Effector memory CD4-positive, alpha-beta T cell (primary cell): Measurements from ENCODE around the gene ZNF738.
"Not testable (repeated sequence)": the region's sequence is repeated elsewhere in the genome, so short reads cannot be mapped to it uniquely, and the experiment has no call there.

Source experiments
- DNase-seq, 3 donors: peaks; one replicate each; pipeline ENCODE4 v3.0.0-alpha.2; 2020
- H3K27ac ChIP-seq: 2 replicates; pipeline ENCODE4 v1.7.0; 2013; ENCODE audit warnings: mild to moderate bottlenecking, low read length, moderate library complexity; ENCODE audit not compliant: insufficient read depth, poor library complexity, severe bottlenecking
- H3K27me3 ChIP-seq: replicated peaks from 2 replicates; pipeline ENCODE4 v1.7.0; 2013; ENCODE audit warnings: mild to moderate bottlenecking, low read length; ENCODE audit not compliant: insufficient read depth, control insufficient read depth, poor library complexity, severe bottlenecking
- H3K36me3 ChIP-seq: 2 replicates; pipeline ENCODE4 v1.7.0; 2013; ENCODE audit warnings: mild to moderate bottlenecking, low read length, moderate library complexity; ENCODE audit not compliant: control insufficient read depth, insufficient read depth
- H3K4me1 ChIP-seq: 2 replicates; pipeline ENCODE4 v1.7.0; 2013; ENCODE audit warnings: low read length, mild to moderate bottlenecking; ENCODE audit not compliant: control insufficient read depth, insufficient read depth, poor library complexity, severe bottlenecking
- H3K4me3 ChIP-seq: 2 replicates; pipeline ENCODE4 v1.7.0; 2013; ENCODE audit warnings: low read length, low read depth, mild to moderate bottlenecking; ENCODE audit not compliant: insufficient read depth, poor library complexity, severe bottlenecking
- H3K9me3 ChIP-seq: 2 replicates; pipeline ENCODE4 v1.7.0; 2013; ENCODE audit warnings: mild to moderate bottlenecking, low read length, moderate library complexity; ENCODE audit not compliant: control insufficient read depth

The ZNF738 gene

GRCh38 chr19:21328885-21329605 lies 29.8 kb upstream of the ZNF738 start, which contains the start of gene ZNF708:
Gene ZNF708 (minus strand): TSS chr19:21329410. CDS start chr19:21329212, 198 bp downstream.
- H3K4me1 ChIP-seq = no peaks in the 10 kb centered on the region
- H3K36me3 ChIP-seq = peaks cover 3% of the 10 kb centered on the region
- no peaks in the 10 kb centered on the region for H3K9me3 ChIP-seq
- peak within 1 kb of the TSS; percentile 94 for H3K27ac ChIP-seq
- peak; percentile 42 to 69 (median 64) for DNase-seq
- no peaks in the 10 kb centered on the region for H3K27me3 ChIP-seq
- peak within 1 kb of the TSS; percentile 99 for H3K4me3 ChIP-seq

DNA sequence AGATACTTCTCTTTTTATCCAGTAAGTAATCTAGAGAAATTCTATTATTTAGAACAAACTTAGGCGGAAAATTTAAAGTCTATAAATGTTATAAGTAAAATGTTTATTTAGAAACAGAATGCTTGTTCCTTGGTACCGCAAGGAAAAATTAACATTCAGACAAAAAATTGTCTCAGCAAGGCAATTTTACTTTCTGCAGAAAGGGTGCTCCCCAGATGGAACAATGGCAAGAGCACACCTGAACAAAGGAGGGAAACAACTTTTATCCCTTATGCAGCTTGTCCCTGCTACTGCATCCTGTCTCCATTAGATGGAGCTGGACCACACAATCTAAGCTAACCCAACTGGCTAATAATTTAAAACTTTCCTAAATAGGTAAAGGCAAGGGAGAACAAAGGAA lies 23.1 kb upstream of the ZNF738 start:
- no peak overlapping the region for H3K27ac ChIP-seq
- H3K27me3 ChIP-seq = no peaks in the 10 kb centered on the region
- no peaks in the 10 kb centered on the region for H3K36me3 ChIP-seq
- H3K9me3 ChIP-seq = peaks cover 12% of the 10 kb centered on the region
- H3K4me1 ChIP-seq = no peaks in the 10 kb centered on the region
- DNase-seq = no peak
- no peak overlapping the region for H3K4me3 ChIP-seq

DNA sequence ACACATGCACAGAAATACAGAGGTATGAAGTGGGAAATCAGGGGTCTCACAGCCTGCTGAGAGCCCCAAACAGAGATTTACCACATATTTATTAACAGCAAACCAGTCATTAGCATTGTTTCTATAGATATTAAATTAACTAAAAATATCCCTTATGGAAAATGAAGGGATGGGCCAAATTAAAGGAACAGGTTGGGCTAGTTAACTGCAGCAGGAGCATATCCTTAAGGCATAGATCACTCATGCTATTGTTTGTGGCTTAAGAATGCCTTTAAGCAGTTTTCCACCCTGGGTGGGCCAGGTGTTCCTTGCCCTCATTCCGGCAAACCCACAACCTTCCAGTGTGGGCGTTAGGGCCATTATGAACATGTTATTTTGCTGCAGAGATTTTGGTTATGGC lies 14.0 kb upstream of the ZNF738 start:
- not testable (repeated sequence) for H3K9me3 ChIP-seq, H3K4me3 ChIP-seq, H3K4me1 ChIP-seq, H3K36me3 ChIP-seq, DNase-seq, H3K27ac ChIP-seq, H3K27me3 ChIP-seq

DNA sequence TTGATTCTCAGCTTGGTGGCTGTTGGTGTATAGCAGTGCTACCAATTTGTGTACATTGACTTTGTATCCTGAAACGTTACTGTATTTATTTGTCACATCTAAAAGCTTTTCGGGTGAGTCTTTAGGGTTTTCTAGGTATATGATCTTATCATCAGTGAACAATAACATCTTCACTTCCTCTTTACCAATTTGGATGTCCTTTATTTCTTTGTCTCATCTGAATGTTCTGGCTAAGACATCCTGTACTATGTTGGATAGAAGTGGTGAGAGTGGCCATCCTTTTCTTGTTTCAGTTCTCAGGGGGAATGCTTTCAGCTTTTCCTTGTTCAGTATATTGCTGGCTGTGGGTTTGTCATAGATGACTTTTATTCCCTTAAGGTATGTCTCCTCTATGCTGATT lies 6.0 kb upstream of the ZNF738 start:
- H3K27ac ChIP-seq = no peak overlapping the region
- no peak for DNase-seq
- H3K4me1 ChIP-seq = no peaks in the 10 kb centered on the region
- no peaks in the 10 kb centered on the region for H3K9me3 ChIP-seq
- no peak overlapping the region for H3K4me3 ChIP-seq
- H3K27me3 ChIP-seq = no peaks in the 10 kb centered on the region
- H3K36me3 ChIP-seq = no peaks in the 10 kb centered on the region

GRCh38 chr19:21362291-21362690 lies 3.5 kb downstream of the ZNF738 start:
- no peaks in the 10 kb centered on the region for H3K27me3 ChIP-seq
- H3K9me3 ChIP-seq = no peaks in the 10 kb centered on the region
- no peak for DNase-seq
- peaks cover 16% of the 10 kb centered on the region for H3K36me3 ChIP-seq
- no peaks in the 10 kb centered on the region for H3K4me1 ChIP-seq
- no peak overlapping the region for H3K27ac ChIP-seq
- no peak overlapping the region for H3K4me3 ChIP-seq

- no peak for DNase-seq
- H3K36me3 ChIP-seq = peaks cover 3% of the 10 kb centered on the region
- H3K4me1 ChIP-seq = no peaks in the 10 kb centered on the region
- no peak overlapping the region for H3K4me3 ChIP-seq
- H3K27me3 ChIP-seq = no peaks in the 10 kb centered on the region
- no peak overlapping the region for H3K27ac ChIP-seq
- peaks cover 60% of the 10 kb centered on the region for H3K9me3 ChIP-seq
Observed at GRCh38 chr19:21383980-21384582, 25.3 kb downstream of the ZNF738 start.

DNA sequence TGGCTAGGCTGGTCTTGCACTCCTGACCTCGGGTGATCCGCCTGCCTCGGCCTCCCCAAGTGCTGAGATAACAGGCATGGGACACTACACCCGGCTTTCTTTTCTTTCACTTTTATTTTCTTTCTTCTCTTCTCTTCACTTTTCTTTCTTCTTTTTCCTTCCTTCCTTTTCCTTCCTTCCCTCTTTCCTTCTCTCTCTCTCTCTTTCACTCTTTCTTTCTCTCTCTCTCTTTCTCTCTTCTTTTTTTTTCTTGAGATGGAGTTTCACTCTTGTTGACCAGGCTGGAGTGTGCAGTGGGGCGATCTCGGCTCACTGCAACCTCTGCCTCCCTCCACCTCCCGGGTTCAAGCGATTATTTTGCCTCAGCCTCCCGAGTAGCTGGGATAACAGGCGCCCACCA lies 37.3 kb downstream of the ZNF738 start:
- Histone ChIP-seq H3K4me1 (no peaks in the 10 kb centered on the region), H3K9me3 (no peaks in the 10 kb centered on the region), H3K4me3 (peak overlapping the region; percentile 9), H3K27me3 (no peaks in the 10 kb centered on the region), H3K36me3 (peaks cover 11% of the 10 kb centered on the region), H3K27ac (no peak overlapping the region)
- no peak for DNase-seq

DNA sequence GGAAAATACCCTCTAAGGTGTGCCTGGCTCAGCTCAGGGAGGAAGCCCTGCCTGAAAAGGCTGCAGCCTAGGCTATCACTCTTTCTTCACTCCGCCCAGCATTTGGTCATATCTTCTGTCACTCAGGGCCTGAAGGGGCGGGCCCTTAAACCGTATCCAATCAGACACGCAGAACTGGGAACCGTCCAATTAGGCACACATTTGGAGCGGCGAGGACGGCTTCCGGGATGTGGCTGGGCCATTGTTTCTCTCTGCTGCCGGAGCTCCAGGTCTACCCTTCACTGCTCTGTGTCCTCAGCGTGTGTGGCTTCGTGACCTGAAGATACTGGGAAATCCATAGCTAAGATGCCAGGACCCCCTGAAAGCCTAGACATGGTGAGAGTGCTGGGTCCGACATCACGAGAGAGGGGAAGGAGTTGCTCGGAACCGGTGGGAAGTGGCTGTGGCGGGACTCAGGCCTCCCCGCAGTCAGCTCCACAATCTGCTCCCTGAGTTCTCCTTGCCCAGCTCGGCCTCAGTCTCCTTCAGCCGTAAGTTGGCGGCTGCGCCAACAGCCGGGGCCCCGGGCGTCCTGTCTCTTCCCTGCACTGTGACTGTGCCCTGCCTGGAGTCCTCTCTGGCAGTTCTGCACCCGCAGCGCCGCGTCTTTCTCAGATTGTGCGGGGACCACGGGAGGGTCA lies 38.2 kb downstream of the ZNF738 start, which contains the start of gene ZNF493:
TSS of gene ZNF493 (plus strand) at position 241 of the 680 bp plus-strand sequence. CDS start at position 346, 105 bp downstream.
- Histone ChIP-seq H3K4me1 (no peaks in the 10 kb centered on the region), H3K4me3 (peak within 1 kb of the TSS; percentile 97), H3K9me3 (no peaks in the 10 kb centered on the region), H3K27ac (peak within 1 kb of the TSS; percentile 67), H3K27me3 (no peaks in the 10 kb centered on the region), H3K36me3 (peaks cover 11% of the 10 kb centered on the region)
- peak; percentile 73 to 85 (median 85) for DNase-seq

DNA sequence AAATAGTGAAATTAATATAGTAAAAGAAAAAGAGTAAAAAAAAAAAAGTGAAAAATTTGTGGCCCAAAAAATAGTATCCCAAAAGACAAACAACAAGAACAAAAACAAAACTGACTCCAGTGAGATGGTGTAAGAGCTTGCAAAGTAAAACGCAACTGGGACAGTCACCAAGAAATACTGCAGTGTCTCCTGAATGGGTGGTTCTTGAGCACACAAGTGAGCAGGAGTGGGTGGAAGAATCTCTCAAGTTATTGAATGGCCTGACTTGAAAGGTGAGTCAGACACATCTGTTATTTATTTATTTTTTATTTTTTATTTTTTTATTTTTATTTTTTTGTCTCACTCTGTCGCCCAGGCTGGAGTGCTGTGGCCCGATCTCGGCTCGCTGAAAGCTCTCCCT lies 40.1 kb downstream of the ZNF738 start:
- H3K9me3 ChIP-seq = no peaks in the 10 kb centered on the region
- H3K27ac ChIP-seq = no peak overlapping the region
- no peak for DNase-seq
- no peaks in the 10 kb centered on the region for H3K27me3 ChIP-seq
- H3K36me3 ChIP-seq = peaks cover 11% of the 10 kb centered on the region
- H3K4me1 ChIP-seq = no peaks in the 10 kb centered on the region
- no peak overlapping the region for H3K4me3 ChIP-seq
